Lung (tissue), 12 donors: ENCODE data around the gene PDCD4. TPM values are rescaled to one million over a fixed set of nuclear protein-coding genes. Genes with fewer than 3 reads are reported as not detected.

ENCODE experiments used
- ATAC-seq: fragments of 200-7000 bp; cut with Tn5 transposase; one replicate; pipeline ENCODE4 v1.9.1; 2020; ENCODE audit warnings: moderate number of reproducible peaks; ENCODE audit not compliant: insufficient read depth, low FRiP score
- DNase-seq, 3 donors: peaks; one replicate each; pipeline ENCODE4 v3.0.0-alpha.2; 2013 to 2017
- H3K27ac ChIP-seq, 2 donors: one replicate each; pipeline ENCODE4 v1.5.1; 2013; ENCODE audit warnings: mild to moderate bottlenecking in 2 of 2, moderate library complexity in 2 of 2, control low read depth in 1 of 2, inconsistent platforms in 1 of 2, low read depth in 1 of 2, low read length in 1 of 2
- H3K27me3 ChIP-seq, 3 donors: one replicate each; pipeline ENCODE4 v1.5.1; 2013; ENCODE audit warnings: low read length in 2 of 3; ENCODE audit not compliant: control insufficient read depth in 3 of 3, insufficient read depth in 3 of 3
- H3K36me3 ChIP-seq, 4 donors: one replicate each; pipeline ENCODE4 v1.5.1; 2013; ENCODE audit warnings: low read length in 4 of 4, mild to moderate bottlenecking in 1 of 4, moderate library complexity in 1 of 4; ENCODE audit not compliant: control insufficient read depth in 4 of 4, insufficient read depth in 4 of 4
- H3K4me1 ChIP-seq, 5 donors: one replicate each; pipeline ENCODE4 v1.5.1; 2013; ENCODE audit warnings: low read length in 5 of 5, mild to moderate bottlenecking in 2 of 5, moderate library complexity in 1 of 5; ENCODE audit not compliant: control insufficient read depth in 5 of 5, insufficient read depth in 5 of 5
- H3K4me3 ChIP-seq: one replicate; pipeline ENCODE4 v1.5.1; 2013; ENCODE audit warnings: mild to moderate bottlenecking, control low read depth, moderate library complexity
- H3K9ac ChIP-seq, 2 donors: one replicate each; pipeline ENCODE4 v1.5.1; 2013; ENCODE audit warnings: low read length in 2 of 2, control low read depth in 1 of 2; ENCODE audit not compliant: insufficient read depth in 1 of 2
- H3K9me3 ChIP-seq, 4 donors: one replicate each; pipeline ENCODE4 v1.5.1; 2013; ENCODE audit warnings: low read length in 3 of 4, mild to moderate bottlenecking in 1 of 4, moderate library complexity in 1 of 4; ENCODE audit not compliant: control insufficient read depth in 4 of 4, insufficient read depth in 3 of 4
- CTCF ChIP-seq: IDR thresholded peaks from 2 replicates; pipeline ENCODE4 v1.5.1; 2012; ENCODE audit warnings: mild to moderate bottlenecking; ENCODE audit errors: control extremely low read depth, extremely low read depth
- WGBS, 2 donors: extraction: QIAGEN DNeasy Blood & Tissue Kit; methylation state at CpG; one replicate each; pipeline ENCODE4 v1.1.7; 2013; 5-methylcytosine and 5-hydroxymethylcytosine counted together
- polyA plus RNA-seq, 2 donors: library from polyadenylated mRNA; stranded (reverse); fragments of 200-250 nt; gene quantifications; one replicate each; pipeline ENCODE4 v1.2.1, GENCODE V29; 2013
- total RNA-seq, 2 donors: library from RNA; depleted of rRNA in 1 of 2; stranded (reverse); fragments of >200 nt in 1 of 2; gene quantifications; one replicate each; pipeline ENCODE4 v1.2.1, GENCODE V29; 2014 to 2021
- donor health status: control.
- donor health status: control.
- donor health status: Bipolar disorder and iron deficiency.
- donor health status: healthy.
- donor health status: DM: yes; HTN: yes; CAD: no.

Gene PDCD4
- total and polyA plus RNA-seq, 4 donors, result 26.7 to 186 (median 33.5) TPM

GRCh38 chr10:110835841-110836240, 35.9 kb upstream of the PDCD4 start:
- Histone ChIP-seq H3K4me1 (peaks cover 0 to 7% (median 3%) of the 10 kb centered on the region in 5 donors), H3K4me3 (no peak overlapping the region), H3K36me3 (no peaks in the 10 kb centered on the region), H3K9me3 (no peaks in the 10 kb centered on the region), H3K27me3 (no peaks in the 10 kb centered on the region), H3K9ac (no peak overlapping the region), H3K27ac (no peak overlapping the region)
- TF ChIP-seq CTCF, result no peak
- 40 to 63% methylated on average over 7 of the region's 7 CpGs for WGBS, 2 donors
- ATAC-seq, result no peak
- no peak for DNase-seq

GRCh38 chr10:110836706-110837105, 35.0 kb upstream of the PDCD4 start:
- Histone ChIP-seq H3K4me1 (peaks cover 0 to 7% (median 3%) of the 10 kb centered on the region in 5 donors), H3K4me3 (no peak overlapping the region), H3K9ac (no peak overlapping the region), H3K36me3 (no peaks in the 10 kb centered on the region), H3K9me3 (no peaks in the 10 kb centered on the region), H3K27me3 (no peaks in the 10 kb centered on the region), H3K27ac (no peak overlapping the region)
- DNase-seq (no peak), ATAC-seq (no peak)
- TF ChIP-seq CTCF, result no peak
- WGBS, 2 donors, result 92 to 97% methylated on average over 3 of the region's 3 CpGs

GRCh38 chr10:110837418-110838171, 34.1 kb upstream of the PDCD4 start:
- Histone ChIP-seq H3K4me3 (no peak overlapping the region), H3K9me3 (no peaks in the 10 kb centered on the region), H3K4me1 (peaks cover 0 to 7% (median 5%) of the 10 kb centered on the region in 5 donors), H3K27ac (peak overlapping the region in 1 of 2 donors; percentile 26), H3K9ac (no peak overlapping the region), H3K36me3 (no peaks in the 10 kb centered on the region), H3K27me3 (no peaks in the 10 kb centered on the region)
- no peak for DNase-seq
- ATAC-seq, result no peak
- no peak for TF ChIP-seq CTCF
- 95 to 98% methylated on average over 2 of the region's 2 CpGs for WGBS, 2 donors
